Progenitor cell of endocrine pancreas (in vitro differentiated cells): ENCODE results near the gene ZNF366. TPM values are rescaled to one million over a fixed set of nuclear protein-coding genes. Genes with fewer than 3 reads are reported as not detected.

Experiments
- DNase-seq: peaks from one replicate; pipeline ENCODE4 v3.0.0; 2021; ENCODE audit warnings: low spot score; ENCODE audit not compliant: unreplicated experiment
- H3K27ac Mint-ChIP-seq: 2 replicates; pipeline ENCODE4 v1.8.0; 2021; ENCODE audit warnings: mild to moderate bottlenecking, moderate library complexity, mixed read lengths
- H3K27me3 Mint-ChIP-seq: 2 replicates; pipeline ENCODE4 v1.8.0; 2021; ENCODE audit warnings: mixed read lengths
- H3K36me3 Mint-ChIP-seq: 2 replicates; pipeline ENCODE4 v1.8.0; 2022; ENCODE audit warnings: mixed read lengths; ENCODE audit not compliant: insufficient read depth
- H3K4me1 Mint-ChIP-seq: 2 replicates; pipeline ENCODE4 v1.8.0; 2021; ENCODE audit warnings: low read depth, mixed read lengths
- H3K4me3 Mint-ChIP-seq: 2 replicates; pipeline ENCODE4 v1.8.0; 2021; ENCODE audit warnings: low read depth, mild to moderate bottlenecking, moderate library complexity, mixed read lengths
- H3K9me3 Mint-ChIP-seq: 2 replicates; pipeline ENCODE4 v1.8.0; 2021; ENCODE audit warnings: low read depth, mixed read lengths
- total RNA-seq: library from RNA; stranded (reverse); gene quantifications from 2 replicates; pipeline ENCODE4 v1.2.1, GENCODE V29; 2021
- TF ChIP-seq, protein P1 (sequence below): fragments of 200-600 bp; sonication (generic); IDR thresholded peaks from one replicate; pipeline ENCODE4 v1.5.0; 2021; ENCODE audit warnings: antibody characterized with exemption, mild to moderate bottlenecking; ENCODE audit not compliant: unreplicated experiment

The ZNF366 gene
- total RNA-seq, 1 donor from 2014 or later: not detected

DNA sequence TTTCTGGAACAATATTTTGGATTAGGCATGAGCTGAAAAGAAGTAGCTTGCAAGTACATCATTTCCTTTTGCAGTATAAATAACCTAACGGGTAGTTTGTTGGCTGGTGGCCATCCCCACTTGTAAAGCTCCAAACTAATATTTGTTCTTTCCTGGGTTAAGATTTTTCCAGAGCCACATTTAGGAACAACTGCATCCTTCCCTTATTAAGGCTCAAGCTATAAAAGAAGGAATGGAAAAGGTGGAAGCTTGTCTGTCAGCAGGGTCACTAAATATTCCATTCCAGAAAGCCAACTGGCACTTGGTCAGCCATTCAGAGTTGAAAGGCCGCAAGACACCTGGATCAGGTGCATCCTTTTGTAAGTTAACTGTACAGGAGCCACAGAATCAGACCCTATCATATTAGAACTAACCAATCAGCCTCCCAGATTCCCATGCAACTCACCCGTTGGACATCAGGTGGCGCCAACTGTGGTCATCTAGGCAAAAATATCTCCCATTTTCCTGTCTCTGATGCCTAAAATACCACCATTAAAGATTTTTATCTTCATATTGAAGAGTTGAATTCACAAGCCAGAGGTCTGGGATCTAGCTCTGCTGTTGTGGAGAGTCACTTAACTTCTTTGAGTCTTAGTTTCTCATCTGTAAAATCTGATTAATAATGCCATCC lies 104.1 kb downstream of the ZNF366 start:
- H3K27ac Mint-ChIP-seq: no peak overlapping the region
- no peaks in the 10 kb centered on the region for H3K36me3 Mint-ChIP-seq
- peaks cover 3% of the 10 kb centered on the region for H3K27me3 Mint-ChIP-seq
- peaks cover 17% of the 10 kb centered on the region for H3K9me3 Mint-ChIP-seq
- DNase-seq: no peak
- TF ChIP-seq, protein P1, sequence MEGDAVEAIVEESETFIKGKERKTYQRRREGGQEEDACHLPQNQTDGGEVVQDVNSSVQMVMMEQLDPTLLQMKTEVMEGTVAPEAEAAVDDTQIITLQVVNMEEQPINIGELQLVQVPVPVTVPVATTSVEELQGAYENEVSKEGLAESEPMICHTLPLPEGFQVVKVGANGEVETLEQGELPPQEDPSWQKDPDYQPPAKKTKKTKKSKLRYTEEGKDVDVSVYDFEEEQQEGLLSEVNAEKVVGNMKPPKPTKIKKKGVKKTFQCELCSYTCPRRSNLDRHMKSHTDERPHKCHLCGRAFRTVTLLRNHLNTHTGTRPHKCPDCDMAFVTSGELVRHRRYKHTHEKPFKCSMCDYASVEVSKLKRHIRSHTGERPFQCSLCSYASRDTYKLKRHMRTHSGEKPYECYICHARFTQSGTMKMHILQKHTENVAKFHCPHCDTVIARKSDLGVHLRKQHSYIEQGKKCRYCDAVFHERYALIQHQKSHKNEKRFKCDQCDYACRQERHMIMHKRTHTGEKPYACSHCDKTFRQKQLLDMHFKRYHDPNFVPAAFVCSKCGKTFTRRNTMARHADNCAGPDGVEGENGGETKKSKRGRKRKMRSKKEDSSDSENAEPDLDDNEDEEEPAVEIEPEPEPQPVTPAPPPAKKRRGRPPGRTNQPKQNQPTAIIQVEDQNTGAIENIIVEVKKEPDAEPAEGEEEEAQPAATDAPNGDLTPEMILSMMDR: peak; percentile 25
- no peak overlapping the region for H3K4me3 Mint-ChIP-seq
- no peaks in the 10 kb centered on the region for H3K4me1 Mint-ChIP-seq

DNA sequence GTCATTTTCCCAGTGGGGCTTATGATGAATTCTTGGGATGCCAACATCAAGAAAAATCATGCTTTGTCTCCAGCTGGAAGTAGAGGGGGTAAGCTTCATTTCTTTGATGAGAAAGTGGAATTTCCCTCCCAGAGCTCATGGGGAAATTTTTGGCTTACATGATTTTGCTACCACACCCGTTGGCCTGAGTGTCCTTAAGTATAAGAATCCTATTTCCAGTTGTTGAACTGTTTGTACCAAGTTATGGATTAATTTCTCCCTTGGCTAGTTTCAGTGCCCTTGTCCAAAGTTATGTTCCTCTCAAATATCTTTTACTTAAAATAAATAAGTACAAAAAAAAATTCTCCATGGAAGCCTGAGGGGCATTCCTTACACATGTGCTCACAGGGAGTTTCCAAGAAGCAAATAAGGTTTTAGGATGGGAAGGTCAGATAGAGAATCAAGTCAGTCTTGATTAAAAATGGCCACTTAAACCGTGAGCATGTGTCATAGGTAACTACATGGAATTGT lies 104.8 kb downstream of the ZNF366 start:
- no peak for DNase-seq

DNA sequence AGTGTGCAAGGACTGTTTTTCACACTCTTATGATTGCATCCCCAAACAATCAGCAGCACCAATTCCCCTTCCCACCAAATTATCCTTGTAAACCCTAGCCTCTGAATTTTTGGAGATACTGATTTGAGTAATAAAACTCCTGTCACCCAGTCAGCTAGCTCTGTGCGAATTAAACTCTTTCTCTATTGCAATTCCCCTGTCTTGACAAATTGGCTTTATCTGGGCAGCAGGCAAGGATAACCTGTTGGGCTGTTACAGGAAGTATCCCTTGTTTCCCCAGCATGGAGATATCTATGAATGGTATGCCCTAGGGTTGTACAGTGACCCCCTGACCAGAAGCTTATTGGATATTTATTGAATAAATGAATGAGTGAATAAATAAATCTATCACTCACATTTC lies 106.3 kb downstream of the ZNF366 start:
- Mint-ChIP-seq H3K4me3 (no peak overlapping the region), H3K9me3 (peaks cover 17% of the 10 kb centered on the region), H3K27me3 (peaks cover 5% of the 10 kb centered on the region), H3K4me1 (no peaks in the 10 kb centered on the region), H3K36me3 (no peaks in the 10 kb centered on the region), H3K27ac (no peak overlapping the region)
- TF ChIP-seq, protein P1: no peak
- no peak for DNase-seq

More for the DNA sequence above, 104.8 kb downstream of the ZNF366 start:
- peaks cover 5% of the 10 kb centered on the region for H3K27me3 Mint-ChIP-seq
- no peak overlapping the region for H3K27ac Mint-ChIP-seq
- peaks cover 17% of the 10 kb centered on the region for H3K9me3 Mint-ChIP-seq
- H3K36me3 Mint-ChIP-seq: no peaks in the 10 kb centered on the region
- H3K4me1 Mint-ChIP-seq: no peaks in the 10 kb centered on the region
- TF ChIP-seq, protein P1: no peak
- no peak overlapping the region for H3K4me3 Mint-ChIP-seq

DNA sequence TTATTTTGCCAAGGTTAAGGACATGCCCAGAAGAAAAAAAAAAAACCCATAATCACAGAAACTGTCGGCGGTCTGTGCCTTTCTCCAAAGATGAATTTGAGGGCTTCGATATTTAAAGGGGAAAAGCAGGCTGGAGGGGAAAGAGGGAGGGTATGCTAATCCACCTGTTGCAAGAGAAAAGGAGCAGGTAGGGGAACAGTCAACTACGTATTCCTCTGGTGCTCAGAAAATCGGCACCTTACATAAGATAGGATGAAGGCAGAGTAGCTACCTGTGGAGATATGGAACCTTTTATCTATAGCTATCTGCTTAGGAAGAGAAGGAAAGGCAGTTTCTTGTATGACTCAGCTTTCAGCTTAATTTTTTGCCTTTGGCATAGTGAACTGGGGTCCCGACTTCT lies 109.4 kb downstream of the ZNF366 start:
- DNase-seq: no peak
- Mint-ChIP-seq H3K4me1 (no peaks in the 10 kb centered on the region), H3K27me3 (peaks cover 5% of the 10 kb centered on the region), H3K9me3 (peaks cover 10% of the 10 kb centered on the region), H3K4me3 (no peak overlapping the region), H3K36me3 (no peaks in the 10 kb centered on the region), H3K27ac (no peak overlapping the region)
- TF ChIP-seq, protein P1: no peak

DNA sequence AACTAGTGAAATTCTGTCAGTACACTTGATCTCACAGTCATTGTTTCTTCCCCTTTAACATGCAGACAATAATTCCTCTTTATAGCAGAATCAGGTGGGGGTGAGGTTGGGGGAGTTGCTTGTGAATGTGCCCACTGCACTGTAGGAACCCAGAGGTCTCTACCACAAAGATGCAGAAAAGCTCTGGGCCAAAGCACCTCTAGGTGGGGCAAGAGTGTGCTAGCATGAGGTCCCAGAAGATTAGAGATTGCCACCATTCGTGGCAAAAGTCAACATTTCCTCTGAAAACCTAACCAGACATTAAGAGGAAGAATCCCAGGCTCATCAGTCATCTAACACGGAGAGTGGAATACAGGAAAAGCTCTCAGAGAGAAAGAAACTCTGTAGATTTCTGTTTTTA lies 112.5 kb downstream of the ZNF366 start:
- no peaks in the 10 kb centered on the region for H3K9me3 Mint-ChIP-seq
- H3K4me1 Mint-ChIP-seq: peaks cover 5% of the 10 kb centered on the region
- no peaks in the 10 kb centered on the region for H3K36me3 Mint-ChIP-seq
- TF ChIP-seq, protein P1: peak; percentile 9
- H3K27me3 Mint-ChIP-seq: peaks cover 3% of the 10 kb centered on the region
- no peak for DNase-seq
- no peak overlapping the region for H3K4me3 Mint-ChIP-seq
- no peak overlapping the region for H3K27ac Mint-ChIP-seq
